Endothelial cell of umbilical vein (primary cell): Measurements from ENCODE around the gene TEX44. TPM values are rescaled to one million over a fixed set of nuclear protein-coding genes. Genes with fewer than 3 reads are reported as not detected.

Experiments used
- BruUV-seq: library from RNA; stranded (reverse); fragments of 400-500 nt; replicated peaks from 2 replicates; lab custom pipeline; 2021; lab: Mats Ljungman, UMichigan
- CTCF ChIA-PET: fragments of 300-600, 350-600 bp; sonication (Branson Sonifier 250); formaldehyde crosslinking; loops from one replicate; lab custom pipeline; 2021; ENCODE audit warnings: antibody characterized with exemption, inconsistent platforms; lab: Charles Lee
- POLR2A ChIA-PET: fragments of 300-600, 350-600 bp; sonication (Branson Sonifier 250); formaldehyde crosslinking; loops from one replicate; lab custom pipeline; 2021; ENCODE audit warnings: antibody characterized with exemption, inconsistent platforms; lab: Charles Lee
- DNase-seq: peaks from one replicate; pipeline ENCODE4 v3.0.0-alpha.2; 2011; ENCODE audit warnings: low read depth, low spot score
- FAIRE-seq: peaks from 2 replicates; lab custom pipeline; 2011; peaks lifted over from hg19 to GRCh38; lab: Jason Lieb, UNC
- H2AFZ ChIP-seq: 2 replicates; pipeline ENCODE4 v1.6.0; 2012; ENCODE audit warnings: low read depth, low read length, control low read depth, inconsistent platforms
- H3K27ac ChIP-seq: 2 replicates; pipeline ENCODE4 v1.5.1; 2011; ENCODE audit warnings: low read depth, mild to moderate bottlenecking, control low read depth, low read length, moderate library complexity; ENCODE audit not compliant: insufficient read depth
- H3K27me3 ChIP-seq, 2 experiments: 2 replicates each; pipeline versions ENCODE4 v1.6.0 to v1.6.1; 2011; ENCODE audit warnings: low read length in 2 of 2, mixed read lengths in 1 of 2; ENCODE audit not compliant: control insufficient read depth in 2 of 2, insufficient read depth in 2 of 2
- H3K36me3 ChIP-seq, 2 experiments: 2 replicates in 1 of 2; 3 replicates in 1 of 2; pipeline ENCODE4 v1.5.1; 2011; ENCODE audit warnings: low read length in 2 of 2, mild to moderate bottlenecking in 1 of 2, moderate library complexity in 1 of 2; ENCODE audit not compliant: control insufficient read depth in 2 of 2, insufficient read depth in 2 of 2; ENCODE audit errors: extremely low read depth in 1 of 2
- H3K4me1 ChIP-seq: 3 replicates; pipeline ENCODE4 v1.5.1; 2011; ENCODE audit warnings: mild to moderate bottlenecking, low read length; ENCODE audit not compliant: control insufficient read depth, insufficient read depth; ENCODE audit errors: extremely low read depth
- H3K4me2 ChIP-seq: 2 replicates; pipeline ENCODE4 v1.6.1; 2011; ENCODE audit warnings: low read length, control low read depth, mixed read lengths; ENCODE audit not compliant: insufficient read depth
- H3K4me3 ChIP-seq, 3 experiments: fragments of 200-600 bp in 1 of 3; sonication (generic), shearing (Covaris generic) in 1 of 3; replicated peaks in 1 of 3; 2 replicates each; pipeline ENCODE4 v1.5.1; 2011 to 2016; ENCODE audit warnings: control low read depth in 3 of 3, low read length in 3 of 3, mild to moderate bottlenecking in 2 of 3, inconsistent platforms in 1 of 3, low read depth in 1 of 3, moderate library complexity in 1 of 3; ENCODE audit not compliant: insufficient read depth in 1 of 3
- H3K79me2 ChIP-seq: 2 replicates; pipeline ENCODE4 v1.6.0; 2012; ENCODE audit warnings: low read length, inconsistent platforms; ENCODE audit not compliant: control insufficient read depth, insufficient read depth
- H3K9ac ChIP-seq: replicated peaks from 2 replicates; pipeline ENCODE3; 2011; ENCODE audit warnings: low read length, control low read depth; ENCODE audit not compliant: insufficient read depth; ENCODE audit errors: extremely low read depth
- H3K9me1 ChIP-seq: replicated peaks from 3 replicates; pipeline ENCODE4 v1.6.0; 2011; ENCODE audit warnings: mild to moderate bottlenecking, low read length; ENCODE audit not compliant: control insufficient read depth, insufficient read depth; ENCODE audit errors: extremely low read depth
- H3K9me3 ChIP-seq: replicated peaks from 2 replicates; pipeline ENCODE4 v1.5.1; 2012; ENCODE audit warnings: low read length, inconsistent platforms; ENCODE audit not compliant: control insufficient read depth, insufficient read depth
- H4K20me1 ChIP-seq: replicated peaks from 2 replicates; pipeline ENCODE3; 2011; ENCODE audit warnings: mild to moderate bottlenecking, low read length; ENCODE audit not compliant: control insufficient read depth, insufficient read depth; ENCODE audit errors: extremely low read depth
- CTCF ChIP-seq, 2 donors: IDR thresholded peaks; 1 replicate in 1 of 2; 2 replicates in 1 of 2; pipeline ENCODE4 v1.5.1; 2011; ENCODE audit warnings: low read length in 2 of 2, mild to moderate bottlenecking in 2 of 2, moderate library complexity in 2 of 2, control low read depth in 1 of 2, inconsistent platforms in 1 of 2, low read depth in 1 of 2; ENCODE audit not compliant: insufficient read depth in 1 of 2; ENCODE audit errors: extremely low read depth in 1 of 2
- EZH2 ChIP-seq: IDR thresholded peaks from 2 replicates; pipeline ENCODE4 v1.6.1; 2012; ENCODE audit warnings: borderline replicate concordance, low read depth, mild to moderate bottlenecking, moderate library complexity, low read length, inconsistent platforms; ENCODE audit not compliant: severe bottlenecking
- FOS ChIP-seq: IDR thresholded peaks from 2 replicates; pipeline ENCODE4 v1.6.1; 2011; ENCODE audit warnings: mild to moderate bottlenecking, low read length, moderate library complexity, borderline replicate concordance; ENCODE audit not compliant: insufficient read depth
- GATA2 ChIP-seq: IDR thresholded peaks from 2 replicates; pipeline ENCODE4 v1.7.0; 2011; ENCODE audit warnings: low read depth, mild to moderate bottlenecking, moderate library complexity, mixed read lengths, low read length; ENCODE audit not compliant: insufficient read length, insufficient read depth
- JUN ChIP-seq: IDR thresholded peaks from 2 replicates; pipeline ENCODE4 v1.6.1; 2011; ENCODE audit warnings: borderline replicate concordance, low read depth; ENCODE audit not compliant: insufficient read length, insufficient read depth
- MAX ChIP-seq: IDR thresholded peaks from 2 replicates; pipeline ENCODE4 v1.6.1; 2011; ENCODE audit not compliant: insufficient read depth, insufficient read length
- MYC ChIP-seq: IDR thresholded peaks from one replicate; pipeline ENCODE4 v1.6.1; 2011; ENCODE audit warnings: mild to moderate bottlenecking, low read depth, low read length
- POLR2A ChIP-seq: IDR thresholded peaks from 2 replicates; pipeline ENCODE4 v1.6.1; 2012; ENCODE audit warnings: low read depth, mild to moderate bottlenecking, control low read depth, low read length
- POLR2AphosphoS5 ChIP-seq: IDR thresholded peaks from 2 replicates; pipeline ENCODE4 v1.6.1; 2012; ENCODE audit warnings: low read depth, mild to moderate bottlenecking, control low read depth, low read length, moderate library complexity; ENCODE audit not compliant: insufficient read depth
- dilution Hi-C: fragments of 300-500 bp; cut with MboI; formaldehyde crosslinking; loops from one replicate; pipeline ENCODE4 v1.15.0; 2019; ENCODE audit warnings: low sequenced_read_pairs; ENCODE audit not compliant: extremely low pct_ligation_motif_present
- intact Hi-C: fragments of 100-400 bp; cut with micrococcal nuclease; formaldehyde crosslinking; loops from one replicate; pipeline ENCODE4 v1.10.0; 2022
- polyA plus RNA-seq, 4 experiments: library from polyadenylated mRNA; depleted of rRNA in 3 of 4; stranded (reverse) in 3 of 4; unstranded in 1 of 4; fragments of >200 nt; gene quantifications; 2 replicates each; pipeline versions ENCODE4 v1.2.1 to v1.2.3, GENCODE V29; 2011 to 2012; ENCODE audit warnings: missing spikeins in 1 of 4
- total RNA-seq: library from RNA; stranded (reverse); gene quantifications from 2 replicates; pipeline ENCODE4 v1.2.3, GENCODE V29; 2021

The TEX44 gene
- total and polyA plus RNA-seq, 2 donors (not counting 3 experiments of a cell fraction or from before 2014, with no cell fraction given), result not detected

DNA sequence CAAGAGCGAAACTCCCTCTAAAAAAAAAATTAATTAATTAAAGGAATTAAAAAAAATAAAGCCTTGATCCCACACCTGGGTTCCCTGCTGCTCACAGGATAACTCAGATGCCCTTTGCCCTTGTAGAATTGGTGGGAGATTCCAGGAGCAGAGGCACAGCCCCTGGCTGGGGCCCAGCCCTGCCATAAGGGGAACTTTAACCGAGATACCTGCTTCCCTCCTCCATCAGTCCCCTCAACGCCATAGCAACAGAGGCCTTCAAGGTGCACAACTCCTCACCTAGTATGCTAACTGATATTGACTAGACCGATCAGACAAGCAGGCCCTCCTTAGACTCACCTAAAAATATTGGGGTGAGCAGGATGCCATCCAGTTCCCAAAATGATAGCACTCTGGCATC is 23.6 kb downstream of the TEX44 start:
- Histone ChIP-seq H3K9ac (no peak overlapping the region), H3K4me2 (no peak overlapping the region), H3K4me3 (no peak overlapping the region), H3K9me3 (no peaks in the 10 kb centered on the region), H2AFZ (no peak overlapping the region), H4K20me1 (no peaks in the 10 kb centered on the region), H3K4me1 (peaks cover 28% of the 10 kb centered on the region), H3K79me2 (no peaks in the 10 kb centered on the region), H3K36me3 (no peaks in the 10 kb centered on the region), H3K27ac (no peak overlapping the region), H3K27me3 (no peaks in the 10 kb centered on the region), H3K9me1 (no peaks in the 10 kb centered on the region)
- no peak for TF ChIP-seq JUN
- TF ChIP-seq POLR2AphosphoS5, result no peak
- no peak for TF ChIP-seq EZH2
- no peak for TF ChIP-seq FOS
- TF ChIP-seq CTCF (IDR thresholded peaks at IDR 0.05; ENCODE audit: extremely low read depth in 1 of 2, insufficient read depth in 1 of 2, low read depth in 1 of 2, low read length in 2 of 2), result no peak
- no peak for TF ChIP-seq MYC
- TF ChIP-seq GATA2, result no peak
- no peak for TF ChIP-seq POLR2A
- no peak for TF ChIP-seq MAX
- no TSS peak for BruUV-seq
- FAIRE-seq (no peak), DNase-seq (no peak)
- CTCF ChIA-PET, result interaction anchor here (9.6 kb wide), 1 partner anchor 59 kb away, joined by 268 read pairs; no protein-coding TSS in a partner anchor
- dilution Hi-C loops (no loop called here), intact Hi-C loops (no loop called here)
- POLR2A ChIA-PET, result no interaction called here
